ENCODE measurements around the gene ZFC3H1. TPM values are rescaled to one million over a fixed set of nuclear protein-coding genes. Genes with fewer than 3 reads are reported as not detected.
"Not testable (repeated sequence)": the region's sequence is repeated elsewhere in the genome, so short reads cannot be mapped to it uniquely, and the experiment has no call there.

ZFC3H1 gene
- total and polyA plus RNA-seq, 4 donors = 38.5 to 62.4 (median 59.7) TPM

DNA sequence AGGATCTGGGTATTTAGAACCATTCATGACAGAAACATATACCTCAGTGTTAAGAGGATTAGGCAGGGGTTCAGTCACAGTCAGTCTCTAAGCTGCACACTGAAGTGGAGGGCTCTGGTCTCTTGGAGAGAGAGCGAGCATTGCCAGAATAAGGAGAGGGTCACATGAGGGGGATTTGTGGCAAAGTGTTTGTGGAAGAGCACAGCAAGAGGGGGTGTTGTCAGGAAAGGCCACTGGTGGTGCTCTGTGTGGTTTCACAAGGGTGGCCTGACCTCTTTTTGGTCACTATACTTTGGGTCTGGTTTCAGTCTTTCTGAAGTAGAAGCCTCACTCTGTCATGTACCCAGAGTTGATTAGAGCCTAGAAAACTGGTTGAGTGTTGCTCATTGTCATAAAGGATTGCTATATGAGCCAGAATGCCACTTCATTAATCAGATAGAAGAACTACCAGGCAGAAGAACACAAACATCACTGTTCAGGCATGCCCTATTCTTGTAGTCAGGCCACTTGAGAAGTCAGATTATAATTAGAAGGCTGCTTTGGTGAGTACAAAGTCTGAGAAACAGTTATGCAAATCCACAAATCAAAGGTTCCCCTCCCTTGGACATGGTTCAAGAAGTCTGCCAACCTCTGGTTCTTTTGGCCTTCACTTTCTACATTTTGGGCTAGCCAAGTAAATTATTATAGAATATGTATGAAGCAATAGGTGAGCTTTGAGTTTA is 30.6 kb upstream of the ZFC3H1 start:
- no peak for DNase-seq (ENCODE audit: low read depth in 4 of 6, low spot score in 6 of 6)
- 73% methylated on average over 1 of the region's 1 CpG for WGBS (ENCODE audit: insufficient coverage)
- Histone ChIP-seq H3K27me3 (ENCODE audit: control insufficient read depth, insufficient read depth, low read length) (no peaks in the 10 kb centered on the region), H3K36me3 (ENCODE audit: control insufficient read depth, insufficient read depth, low read length) (peaks cover 11% of the 10 kb centered on the region), H3K4me1 (ENCODE audit: control insufficient read depth, insufficient read depth, low read length) (no peaks in the 10 kb centered on the region), H3K9me3 (ENCODE audit: control insufficient read depth, insufficient read depth, low read length) (no peaks in the 10 kb centered on the region), H3K4me3 (ENCODE audit: low read depth, low read length) (no peak overlapping the region), H3K27ac (ENCODE audit: low read depth, low read length) (no peak overlapping the region)

DNA sequence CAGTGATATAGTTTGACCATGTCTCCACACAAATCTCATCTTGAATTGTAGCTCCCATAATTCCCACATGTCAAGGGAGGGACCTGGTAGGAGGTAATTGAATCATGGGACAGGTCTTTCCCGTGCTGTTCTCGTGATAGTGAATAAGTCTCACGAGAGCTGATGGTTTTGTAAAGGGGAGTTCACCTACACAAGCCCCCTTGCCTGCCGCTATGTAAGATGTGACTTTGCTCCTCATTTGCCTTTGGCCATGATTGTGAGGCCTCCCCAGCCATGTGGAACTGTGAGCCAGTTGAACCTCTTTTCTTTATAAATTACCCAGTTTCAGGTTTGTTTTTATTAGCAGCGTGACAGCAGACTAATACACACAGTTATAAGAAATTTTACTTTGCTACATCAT is 30.0 kb upstream of the ZFC3H1 start:
- H3K36me3 ChIP-seq (ENCODE audit: control insufficient read depth, insufficient read depth, low read length); H3K4me3 ChIP-seq (ENCODE audit: low read depth, low read length); H3K27ac ChIP-seq (ENCODE audit: low read depth, low read length); H3K4me1 ChIP-seq (ENCODE audit: control insufficient read depth, insufficient read depth, low read length); H3K27me3 ChIP-seq (ENCODE audit: control insufficient read depth, insufficient read depth, low read length); DNase-seq (ENCODE audit: low read depth in 4 of 6, low spot score in 6 of 6); H3K9me3 ChIP-seq (ENCODE audit: control insufficient read depth, insufficient read depth, low read length): not testable (repeated sequence)
- WGBS (ENCODE audit: insufficient coverage) = 100% methylated on average over 1 of the region's 5 CpGs

DNA sequence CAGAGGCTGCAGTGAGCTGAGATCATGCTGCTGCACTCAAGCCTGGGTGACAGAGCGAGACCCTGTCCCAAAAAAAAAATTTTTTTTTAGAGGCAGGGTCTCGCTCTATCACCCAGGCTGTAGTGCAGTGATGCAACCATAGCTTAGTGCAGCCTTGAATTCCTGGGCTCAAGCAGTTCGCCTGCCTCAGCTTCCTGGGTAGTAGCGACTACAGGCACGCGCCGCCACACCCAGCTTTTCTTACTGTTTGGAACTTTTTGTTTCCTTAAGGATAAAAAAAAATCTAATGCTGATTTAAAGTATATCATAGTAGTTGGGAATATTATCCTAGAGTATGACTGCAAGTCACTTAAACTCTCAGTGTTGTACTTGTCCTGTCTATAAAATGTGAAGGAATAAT is 29.5 kb upstream of the ZFC3H1 start:
- Histone ChIP-seq H3K27ac (ENCODE audit: low read depth, low read length) (no peak overlapping the region), H3K4me1 (ENCODE audit: control insufficient read depth, insufficient read depth, low read length) (peaks cover 3% of the 10 kb centered on the region), H3K27me3 (ENCODE audit: control insufficient read depth, insufficient read depth, low read length) (no peaks in the 10 kb centered on the region), H3K4me3 (ENCODE audit: low read depth, low read length) (no peak overlapping the region), H3K36me3 (ENCODE audit: control insufficient read depth, insufficient read depth, low read length) (peaks cover 5% of the 10 kb centered on the region), H3K9me3 (ENCODE audit: control insufficient read depth, insufficient read depth, low read length) (no peaks in the 10 kb centered on the region)
- 94% methylated on average over 3 of the region's 7 CpGs for WGBS (ENCODE audit: insufficient coverage)
- no peak for DNase-seq (ENCODE audit: low read depth in 4 of 6, low spot score in 6 of 6)

DNA sequence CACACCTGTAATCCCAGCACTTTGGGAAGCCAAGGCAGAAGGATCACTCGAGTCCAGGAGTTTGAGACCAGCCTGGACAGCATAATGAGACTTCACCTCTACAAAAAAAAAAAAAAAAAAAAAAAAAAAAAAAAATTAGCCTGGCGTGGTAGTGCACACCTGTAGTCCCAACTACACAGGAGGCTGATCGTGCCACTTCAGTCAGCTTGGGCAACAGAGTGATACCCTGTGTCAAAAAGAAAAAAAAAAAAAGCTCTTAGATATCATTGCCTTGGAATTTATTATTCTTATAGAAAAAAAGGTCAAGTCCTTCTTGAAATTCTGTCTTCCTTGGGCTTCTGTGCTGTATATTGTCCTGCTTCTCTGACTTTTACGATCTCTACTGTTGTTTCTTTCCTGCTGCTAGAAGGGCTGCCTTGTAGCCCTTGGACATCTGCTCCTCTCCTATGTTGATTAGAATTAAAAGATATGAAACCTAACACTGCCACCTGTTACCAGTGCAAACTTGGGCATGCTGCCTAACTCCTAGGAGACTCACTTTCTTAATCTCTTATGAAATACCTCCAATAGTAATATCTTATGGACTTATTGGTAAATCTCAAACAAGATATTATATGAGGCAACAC is 28.0 kb upstream of the ZFC3H1 start:
- Histone ChIP-seq H3K36me3 (ENCODE audit: control insufficient read depth, insufficient read depth, low read length) (peaks cover 3% of the 10 kb centered on the region), H3K4me1 (ENCODE audit: control insufficient read depth, insufficient read depth, low read length) (peaks cover 12% of the 10 kb centered on the region), H3K4me3 (ENCODE audit: low read depth, low read length) (no peak overlapping the region), H3K27me3 (ENCODE audit: control insufficient read depth, insufficient read depth, low read length) (no peaks in the 10 kb centered on the region), H3K27ac (ENCODE audit: low read depth, low read length) (no peak overlapping the region), H3K9me3 (ENCODE audit: control insufficient read depth, insufficient read depth, low read length) (no peaks in the 10 kb centered on the region)
- no peak for DNase-seq (ENCODE audit: low read depth in 4 of 6, low spot score in 6 of 6)
- WGBS (ENCODE audit: insufficient coverage) = no CpG with 5 or more reads among the region's 4 CpGs

DNA sequence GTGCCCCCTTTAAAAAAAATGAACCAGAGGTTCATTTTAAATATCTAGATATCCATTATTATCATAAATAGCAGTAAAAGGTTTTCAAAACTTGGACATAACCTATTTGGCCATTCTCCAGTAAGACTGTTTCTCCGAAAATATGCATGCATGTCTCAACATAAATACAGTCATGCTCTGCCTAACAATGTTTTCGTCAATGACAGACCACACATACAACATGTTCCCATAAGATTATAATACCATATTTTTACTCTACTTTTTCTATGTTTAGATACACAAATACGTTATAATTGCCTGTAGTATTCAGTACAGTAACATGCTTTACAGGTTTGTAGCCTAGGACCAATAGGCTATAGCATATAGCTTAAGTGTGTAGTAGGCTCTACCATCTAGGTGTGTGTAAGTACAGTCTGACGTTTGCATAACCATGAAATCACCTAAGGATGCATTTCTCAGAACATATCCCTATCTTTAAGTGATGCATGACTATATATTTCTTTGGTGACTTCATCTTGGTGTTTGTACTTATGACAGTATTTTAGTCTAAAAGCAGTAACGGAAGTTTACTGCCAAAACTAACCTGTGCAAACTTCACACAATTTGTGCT is 25.4 kb upstream of the ZFC3H1 start:
- WGBS (ENCODE audit: insufficient coverage) = 100% methylated on average over 1 of the region's 5 CpGs
- Histone ChIP-seq H3K36me3 (ENCODE audit: control insufficient read depth, insufficient read depth, low read length) (no peaks in the 10 kb centered on the region), H3K4me3 (ENCODE audit: low read depth, low read length) (no peak overlapping the region), H3K27me3 (ENCODE audit: control insufficient read depth, insufficient read depth, low read length) (no peaks in the 10 kb centered on the region), H3K9me3 (ENCODE audit: control insufficient read depth, insufficient read depth, low read length) (no peaks in the 10 kb centered on the region), H3K27ac (ENCODE audit: low read depth, low read length) (no peak overlapping the region), H3K4me1 (ENCODE audit: control insufficient read depth, insufficient read depth, low read length) (peaks cover 16% of the 10 kb centered on the region)
- DNase-seq (ENCODE audit: low read depth in 4 of 6, low spot score in 6 of 6) = no peak

DNA sequence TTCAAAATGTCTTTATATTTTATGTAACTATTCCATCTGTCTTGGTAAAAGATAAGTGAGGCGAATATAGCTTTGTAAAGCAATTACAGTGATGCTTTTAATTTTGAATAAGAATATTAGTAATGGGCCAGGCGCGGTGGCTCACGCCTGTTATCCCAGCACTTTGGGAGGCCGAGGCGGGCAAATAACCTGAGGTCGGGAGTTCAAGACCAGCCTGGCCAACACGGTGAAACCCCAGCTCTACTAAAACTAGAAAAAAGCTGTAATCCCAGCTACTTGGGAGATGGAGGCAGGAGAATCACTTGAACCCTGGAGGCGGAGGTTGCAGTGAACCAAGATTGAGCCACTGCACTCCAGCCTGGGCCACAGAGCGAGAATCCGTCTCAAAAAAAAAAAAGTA is 23.5 kb upstream of the ZFC3H1 start:
- DNase-seq (ENCODE audit: low read depth in 4 of 6, low spot score in 6 of 6); H3K27me3 ChIP-seq (ENCODE audit: control insufficient read depth, insufficient read depth, low read length); H3K9me3 ChIP-seq (ENCODE audit: control insufficient read depth, insufficient read depth, low read length); H3K36me3 ChIP-seq (ENCODE audit: control insufficient read depth, insufficient read depth, low read length); H3K27ac ChIP-seq (ENCODE audit: low read depth, low read length): not testable (repeated sequence)
- Histone ChIP-seq H3K4me3 (ENCODE audit: low read depth, low read length) (peak overlapping the region; percentile 88), H3K4me1 (ENCODE audit: control insufficient read depth, insufficient read depth, low read length) (peaks cover 16% of the 10 kb centered on the region)
- 98% methylated on average over 4 of the region's 11 CpGs for WGBS (ENCODE audit: insufficient coverage)

DNA sequence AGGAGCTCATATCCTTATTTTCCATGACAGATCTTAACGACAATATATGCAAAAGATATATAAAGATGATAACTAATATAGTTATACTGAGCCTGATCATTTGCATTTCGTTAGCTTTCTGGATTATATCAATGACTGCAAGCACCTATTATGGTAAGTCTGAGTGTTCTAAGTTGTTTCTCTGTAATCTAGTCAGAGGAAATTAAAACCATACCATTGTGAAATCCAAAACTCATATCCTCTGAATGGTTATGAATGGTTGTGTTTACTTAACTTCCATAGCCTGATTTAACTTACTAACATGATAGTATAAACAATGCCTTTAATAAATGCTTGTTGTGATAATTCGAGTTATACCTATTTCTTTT is 23.0 kb upstream of the ZFC3H1 start:
- H3K36me3 ChIP-seq (ENCODE audit: control insufficient read depth, insufficient read depth, low read length) = no peaks in the 10 kb centered on the region
- peak overlapping the region; percentile 88 for H3K4me3 ChIP-seq (ENCODE audit: low read depth, low read length)
- peak overlapping the region; percentile 92 for H3K27ac ChIP-seq (ENCODE audit: low read depth, low read length)
- no peaks in the 10 kb centered on the region for H3K27me3 ChIP-seq (ENCODE audit: control insufficient read depth, insufficient read depth, low read length)
- DNase-seq (ENCODE audit: low read depth in 4 of 6, low spot score in 6 of 6) = no peak
- WGBS (ENCODE audit: insufficient coverage) = no CpG with 5 or more reads among the region's 3 CpGs
- H3K9me3 ChIP-seq (ENCODE audit: control insufficient read depth, insufficient read depth, low read length) = no peaks in the 10 kb centered on the region
- peaks cover 16% of the 10 kb centered on the region for H3K4me1 ChIP-seq (ENCODE audit: control insufficient read depth, insufficient read depth, low read length)

DNA sequence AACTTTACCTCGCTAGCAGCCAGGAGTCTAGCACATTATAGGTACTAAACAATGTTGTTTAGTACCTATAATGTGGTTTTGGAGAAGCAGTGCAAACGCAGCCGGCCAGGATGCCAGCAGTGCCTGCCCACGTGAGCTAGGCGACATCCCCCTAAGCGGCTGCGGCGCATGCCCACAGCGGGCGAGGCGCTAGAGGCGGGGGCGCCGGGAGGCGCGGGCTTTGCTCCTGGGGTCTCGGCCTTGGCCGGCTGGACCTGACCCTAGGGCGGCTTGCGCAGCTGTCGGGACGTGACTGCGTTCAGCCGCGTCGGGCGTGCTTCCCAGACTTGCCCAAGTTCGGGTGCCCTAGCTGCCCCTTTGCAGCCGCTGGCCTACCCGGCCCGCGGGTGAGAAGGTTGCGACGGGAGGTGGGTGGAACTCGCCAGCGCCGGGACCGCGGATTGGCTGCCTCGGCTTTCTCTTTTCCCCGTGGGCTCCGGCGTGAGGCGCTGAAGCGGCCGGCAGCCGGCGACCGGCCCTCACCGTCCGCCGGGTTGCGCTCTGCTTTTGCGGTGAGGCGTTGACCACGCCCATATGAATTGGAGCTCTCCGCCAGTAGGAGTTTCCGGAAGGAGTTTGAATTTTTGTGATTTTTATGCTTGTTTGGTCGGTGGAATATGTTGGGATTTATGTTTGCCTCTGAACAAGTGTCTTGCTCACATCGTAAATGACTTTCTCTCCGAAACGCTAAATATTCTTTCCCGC is 22.4 kb upstream of the ZFC3H1 start, which contains the start of gene TMEM19:
Gene TMEM19 (plus strand): TSS at position 169 of the 744 bp plus-strand sequence. CDS start 599 bp downstream, outside the sequence.
- peak within 1 kb of the TSS; percentile 92 for H3K27ac ChIP-seq (ENCODE audit: low read depth, low read length)
- DNase-seq (ENCODE audit: low read depth in 4 of 6, low spot score in 6 of 6) = peak; percentile 74 to 95 (median 84)
- no peaks in the 10 kb centered on the region for H3K9me3 ChIP-seq (ENCODE audit: control insufficient read depth, insufficient read depth, low read length)
- 0% methylated on average over 54 of the region's 63 CpGs for WGBS (ENCODE audit: insufficient coverage)
- peaks cover 16% of the 10 kb centered on the region for H3K4me1 ChIP-seq (ENCODE audit: control insufficient read depth, insufficient read depth, low read length)
- no peaks in the 10 kb centered on the region for H3K36me3 ChIP-seq (ENCODE audit: control insufficient read depth, insufficient read depth, low read length)
- H3K27me3 ChIP-seq (ENCODE audit: control insufficient read depth, insufficient read depth, low read length) = no peaks in the 10 kb centered on the region
- peak within 1 kb of the TSS; percentile 88 for H3K4me3 ChIP-seq (ENCODE audit: low read depth, low read length)

DNA sequence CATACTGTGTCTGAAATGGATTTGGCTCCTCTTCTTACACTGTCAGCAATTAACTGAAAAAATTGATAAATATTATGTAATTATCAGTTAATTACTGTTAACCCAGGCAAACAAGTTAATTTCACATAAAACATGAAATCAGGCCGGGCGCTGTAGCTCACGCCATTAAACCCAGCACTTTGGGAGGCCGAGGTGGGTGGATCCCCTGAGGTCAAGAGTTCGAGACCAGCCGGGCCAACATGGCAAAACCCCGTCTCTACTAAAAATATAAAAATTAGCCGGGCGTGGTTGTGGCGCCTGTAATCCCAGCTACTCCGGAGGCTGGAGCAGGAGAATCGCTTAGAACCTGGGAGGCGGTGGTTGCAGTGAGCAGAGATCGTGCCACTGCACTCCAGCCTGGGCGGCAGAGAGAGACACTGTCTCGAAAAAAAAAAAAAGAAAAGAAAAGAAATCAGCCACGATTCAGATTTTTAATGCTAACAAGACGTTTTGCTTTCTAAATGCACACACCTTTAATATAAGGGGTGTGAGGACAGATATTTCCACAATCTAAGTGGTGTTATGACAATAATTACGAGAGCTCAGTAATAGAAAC is 21.8 kb upstream of the ZFC3H1 start:
- DNase-seq (ENCODE audit: low read depth in 4 of 6, low spot score in 6 of 6) = no peak
- Histone ChIP-seq H3K27ac (ENCODE audit: low read depth, low read length) (peak overlapping the region; percentile 92), H3K27me3 (ENCODE audit: control insufficient read depth, insufficient read depth, low read length) (no peaks in the 10 kb centered on the region), H3K36me3 (ENCODE audit: control insufficient read depth, insufficient read depth, low read length) (no peaks in the 10 kb centered on the region), H3K4me1 (ENCODE audit: control insufficient read depth, insufficient read depth, low read length) (peaks cover 16% of the 10 kb centered on the region), H3K4me3 (ENCODE audit: low read depth, low read length) (peak overlapping the region; percentile 88), H3K9me3 (ENCODE audit: control insufficient read depth, insufficient read depth, low read length) (no peaks in the 10 kb centered on the region)
- 52% methylated on average over 13 of the region's 19 CpGs for WGBS (ENCODE audit: insufficient coverage)

Data from spinal cord (tissue), 10 donors.